Measurements from ENCODE around the gene TUBGCP2. TPM values are rescaled to one million over a fixed set of nuclear protein-coding genes. Genes with fewer than 3 reads are reported as not detected.

The TUBGCP2 gene
- total RNA-seq, 1 experiment from 2014 or later, result 52.4 TPM

DNA sequence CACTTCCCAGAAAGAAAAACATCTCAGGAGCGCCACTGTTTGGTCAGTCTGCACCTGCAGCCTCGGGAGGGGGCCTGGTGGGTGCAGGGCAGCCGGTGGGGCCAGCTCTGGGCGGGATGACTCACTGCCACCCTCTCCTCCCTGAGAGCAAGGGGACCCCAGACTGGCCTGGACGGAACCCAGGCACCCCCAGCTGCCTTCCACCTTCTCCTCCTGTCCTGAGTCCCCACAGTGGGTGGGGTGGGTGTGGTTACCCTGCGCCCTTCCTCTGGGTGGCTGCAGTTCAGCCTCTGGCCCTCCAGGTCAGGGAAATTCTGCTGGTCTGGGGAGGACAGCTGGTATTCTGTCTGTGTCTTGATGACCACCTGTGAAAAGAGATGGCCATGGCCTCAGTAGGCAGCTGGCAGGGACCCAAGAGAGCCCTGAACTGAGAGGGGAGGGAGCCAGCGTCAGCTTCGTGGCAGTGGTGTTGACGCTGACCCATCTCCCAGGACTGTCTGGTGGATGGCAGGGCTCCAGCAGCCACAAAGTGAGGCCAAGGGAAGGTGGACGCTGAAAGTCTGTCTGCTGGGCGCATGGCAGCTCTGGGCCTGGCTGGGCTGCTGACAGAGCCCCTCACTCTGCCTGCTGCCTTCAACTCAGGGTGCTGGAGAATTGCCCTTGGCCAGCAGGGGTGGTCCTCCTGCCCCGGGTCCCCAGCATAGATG lies 19.1 kb upstream of the TUBGCP2 start:
- H4K91ac ChIP-seq (ENCODE audit: insufficient read length, low read depth, low read length), result no peak overlapping the region
- no peak overlapping the region for H3K4ac ChIP-seq (ENCODE audit: low read depth, low read length)
- peaks cover 7 to 9% of the 10 kb centered on the region in 2 experiments; a peak in 2 of 5 replicates for H3K9me3 Mint-ChIP-seq
- H4K20me1 ChIP-seq (ENCODE audit: control insufficient read depth, insufficient read depth, insufficient read length), result no peaks in the 10 kb centered on the region
- no peak overlapping the region for H2BK120ac ChIP-seq (ENCODE audit: low read depth, low read length, poor library complexity, severe bottlenecking)
- H2AK5ac ChIP-seq (ENCODE audit: insufficient read length, low read length), result no peak overlapping the region
- no peaks in the 10 kb centered on the region for H3K9me3 ChIP-seq (ENCODE audit: control insufficient read depth, low read depth, low read length)
- H3K36me3 Mint-ChIP-seq (ENCODE audit: insufficient read depth in 1 of 3, low read depth in 3 of 3), result no peaks in the 10 kb centered on the region; a peak in 1 of 7 replicates
- H3K14ac ChIP-seq (ENCODE audit: insufficient read depth, low read length), result no peak overlapping the region
- H3K4me1 Mint-ChIP-seq, result peaks cover 14 to 28% of the 10 kb centered on the region in 2 experiments
- H3K23me2 ChIP-seq (ENCODE audit: insufficient read length, low read depth, low read length, poor library complexity, severe bottlenecking), result peaks cover 19% of the 10 kb centered on the region
- H3K9ac ChIP-seq (ENCODE audit: extremely low read depth, insufficient read length, low read length), result no peak overlapping the region
- no peak overlapping the region for H4K8ac ChIP-seq (replicated peaks; ENCODE audit: insufficient read length, low read depth, low read length)
- H2BK15ac ChIP-seq (ENCODE audit: low read depth, low read length), result no peak overlapping the region
- H2BK20ac ChIP-seq (ENCODE audit: low read depth, low read length, poor library complexity, severe bottlenecking), result no peak overlapping the region
- no peak overlapping the region for H2AFZ ChIP-seq (ENCODE audit: low read length)
- no peak overlapping the region for H3K23ac ChIP-seq (ENCODE audit: insufficient read length, low read depth, low read length)
- no peak overlapping the region for H3K18ac ChIP-seq (ENCODE audit: insufficient read length, low read depth, low read length)
- no peaks in the 10 kb centered on the region for H3K79me2 ChIP-seq (ENCODE audit: insufficient read depth, low read length)
- H2BK5ac ChIP-seq (ENCODE audit: insufficient read length, low read length), result no peak overlapping the region
- H3T11ph ChIP-seq (ENCODE audit: low read length), result no peak overlapping the region
- no peak overlapping the region for H3K4me3 Mint-ChIP-seq
- no CpG with 5 or more reads among the region's 12 CpGs for WGBS (ENCODE audit: extremely low coverage, insufficient read length, low lambda C conversion rate)
- peaks cover 20% of the 10 kb centered on the region; the same call in 1 of the 2 replicates for H3K27me3 ChIP-seq (ENCODE audit: insufficient read depth, low read length)
- no peaks in the 10 kb centered on the region for H3K79me1 ChIP-seq (ENCODE audit: insufficient read depth, low read depth, low read length, poor library complexity, severe bottlenecking)
- TF ChIP-seq, protein P1, sequence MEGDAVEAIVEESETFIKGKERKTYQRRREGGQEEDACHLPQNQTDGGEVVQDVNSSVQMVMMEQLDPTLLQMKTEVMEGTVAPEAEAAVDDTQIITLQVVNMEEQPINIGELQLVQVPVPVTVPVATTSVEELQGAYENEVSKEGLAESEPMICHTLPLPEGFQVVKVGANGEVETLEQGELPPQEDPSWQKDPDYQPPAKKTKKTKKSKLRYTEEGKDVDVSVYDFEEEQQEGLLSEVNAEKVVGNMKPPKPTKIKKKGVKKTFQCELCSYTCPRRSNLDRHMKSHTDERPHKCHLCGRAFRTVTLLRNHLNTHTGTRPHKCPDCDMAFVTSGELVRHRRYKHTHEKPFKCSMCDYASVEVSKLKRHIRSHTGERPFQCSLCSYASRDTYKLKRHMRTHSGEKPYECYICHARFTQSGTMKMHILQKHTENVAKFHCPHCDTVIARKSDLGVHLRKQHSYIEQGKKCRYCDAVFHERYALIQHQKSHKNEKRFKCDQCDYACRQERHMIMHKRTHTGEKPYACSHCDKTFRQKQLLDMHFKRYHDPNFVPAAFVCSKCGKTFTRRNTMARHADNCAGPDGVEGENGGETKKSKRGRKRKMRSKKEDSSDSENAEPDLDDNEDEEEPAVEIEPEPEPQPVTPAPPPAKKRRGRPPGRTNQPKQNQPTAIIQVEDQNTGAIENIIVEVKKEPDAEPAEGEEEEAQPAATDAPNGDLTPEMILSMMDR (conservative IDR thresholded peaks at IDR 0.05), result no peak; the same call in 2 of the 3 replicates
- DNase-seq, result no peak
- no peak overlapping the region for H3K56ac ChIP-seq (ENCODE audit: insufficient read length, low read depth, low read length)
- no peaks in the 10 kb centered on the region; the same call in 1 of the 2 replicates for H3K4me1 ChIP-seq (ENCODE audit: insufficient read depth, low read length)
- no peak overlapping the region for H2BK12ac ChIP-seq (ENCODE audit: insufficient read length, low read depth, low read length)
- peaks cover 79% of the 10 kb centered on the region for H3K27me3 Mint-ChIP-seq (ENCODE audit: low read depth)
- H3K4me2 ChIP-seq (ENCODE audit: insufficient read depth, insufficient read length, low read length), result no peak overlapping the region
- no peak overlapping the region for H3K27ac Mint-ChIP-seq
- no peak overlapping the region for H4K5ac ChIP-seq (ENCODE audit: insufficient read length, low read depth, low read length)
- H3K27ac ChIP-seq (ENCODE audit: insufficient read length, low read depth, low read length), result no peak overlapping the region

All from H9 (cell line).